Measurements from ENCODE around the gene GP5. TPM values are rescaled to one million over a fixed set of nuclear protein-coding genes. Genes with fewer than 3 reads are reported as not detected.

GP5 gene
- total RNA-seq, 2 donors from 2014 or later, result 0.14 TPM; not detected in 1

- no peaks in the 10 kb centered on the region for H3K36me3 ChIP-seq
- TF ChIP-seq, protein P1, sequence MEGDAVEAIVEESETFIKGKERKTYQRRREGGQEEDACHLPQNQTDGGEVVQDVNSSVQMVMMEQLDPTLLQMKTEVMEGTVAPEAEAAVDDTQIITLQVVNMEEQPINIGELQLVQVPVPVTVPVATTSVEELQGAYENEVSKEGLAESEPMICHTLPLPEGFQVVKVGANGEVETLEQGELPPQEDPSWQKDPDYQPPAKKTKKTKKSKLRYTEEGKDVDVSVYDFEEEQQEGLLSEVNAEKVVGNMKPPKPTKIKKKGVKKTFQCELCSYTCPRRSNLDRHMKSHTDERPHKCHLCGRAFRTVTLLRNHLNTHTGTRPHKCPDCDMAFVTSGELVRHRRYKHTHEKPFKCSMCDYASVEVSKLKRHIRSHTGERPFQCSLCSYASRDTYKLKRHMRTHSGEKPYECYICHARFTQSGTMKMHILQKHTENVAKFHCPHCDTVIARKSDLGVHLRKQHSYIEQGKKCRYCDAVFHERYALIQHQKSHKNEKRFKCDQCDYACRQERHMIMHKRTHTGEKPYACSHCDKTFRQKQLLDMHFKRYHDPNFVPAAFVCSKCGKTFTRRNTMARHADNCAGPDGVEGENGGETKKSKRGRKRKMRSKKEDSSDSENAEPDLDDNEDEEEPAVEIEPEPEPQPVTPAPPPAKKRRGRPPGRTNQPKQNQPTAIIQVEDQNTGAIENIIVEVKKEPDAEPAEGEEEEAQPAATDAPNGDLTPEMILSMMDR (IDR thresholded peaks at IDR 0.05), result no peak
Observed at GRCh38 chr3:194348354-194348753, 50.7 kb downstream of the GP5 start.

GRCh38 chr3:194346621-194347020, 52.4 kb downstream of the GP5 start:
- no peaks in the 10 kb centered on the region for H3K9me3 ChIP-seq
- no peaks in the 10 kb centered on the region for H3K36me3 ChIP-seq
- no peaks in the 10 kb centered on the region for H3K4me1 ChIP-seq (ENCODE audit: control insufficient read depth in 1 of 2, low read depth in 2 of 2)
- H3K4me3 ChIP-seq, result no peak overlapping the region
- DNase-seq (ENCODE audit: low spot score) (no peak), ATAC-seq (ENCODE audit: insufficient number of reproducible peaks, low FRiP score, low read depth) (no peak)
- H3K27me3 ChIP-seq (replicated peaks; ENCODE audit: insufficient read depth), result no peaks in the 10 kb centered on the region
- TF ChIP-seq, protein P1 (IDR thresholded peaks at IDR 0.05), result no peak
- no peak overlapping the region for H3K27ac ChIP-seq

More at GRCh38 chr3:194348354-194348753, 50.7 kb downstream of the GP5 start:
- DNase-seq (ENCODE audit: low spot score) (no peak), ATAC-seq (ENCODE audit: insufficient number of reproducible peaks, low FRiP score, low read depth) (no peak)
- H3K9me3 ChIP-seq, result no peaks in the 10 kb centered on the region
- no peaks in the 10 kb centered on the region for H3K4me1 ChIP-seq (ENCODE audit: control insufficient read depth in 1 of 2, low read depth in 2 of 2)
- H3K4me3 ChIP-seq, result no peak overlapping the region
- H3K27ac ChIP-seq, result no peak overlapping the region
- H3K27me3 ChIP-seq (replicated peaks; ENCODE audit: insufficient read depth), result no peaks in the 10 kb centered on the region

DNA sequence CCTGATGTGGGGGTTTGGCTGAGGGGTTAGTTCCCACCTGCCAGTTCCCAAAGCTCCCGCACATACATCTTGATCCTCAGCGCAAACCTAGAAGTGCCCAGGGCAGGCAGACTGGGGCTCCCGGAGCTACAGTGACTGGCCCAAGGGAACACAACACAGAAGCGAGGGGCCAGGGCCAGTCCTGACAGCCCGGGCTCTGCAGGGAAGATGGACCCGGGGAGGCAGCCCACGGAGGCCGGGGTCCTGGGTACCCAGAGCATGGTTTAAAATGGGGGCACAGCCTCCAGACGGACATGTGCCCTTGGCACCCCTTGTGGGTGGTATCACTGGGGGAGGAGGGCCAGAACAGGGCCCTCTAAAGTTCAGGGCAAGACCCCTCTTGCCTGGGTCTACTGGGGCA, 53.0 kb downstream of the GP5 start:
- no peaks in the 10 kb centered on the region for H3K27me3 ChIP-seq (replicated peaks; ENCODE audit: insufficient read depth)
- ATAC-seq (ENCODE audit: insufficient number of reproducible peaks, low FRiP score, low read depth), result no peak
- TF ChIP-seq, protein P1 (IDR thresholded peaks at IDR 0.05), result no peak

More for the DNA sequence above, 53.0 kb downstream of the GP5 start:
- Histone ChIP-seq H3K36me3 (no peaks in the 10 kb centered on the region), H3K27ac (no peak overlapping the region), H3K4me3 (no peak overlapping the region), H3K9me3 (no peaks in the 10 kb centered on the region), H3K4me1 (ENCODE audit: control insufficient read depth in 1 of 2, low read depth in 2 of 2) (no peaks in the 10 kb centered on the region)
- DNase-seq (ENCODE audit: low spot score), result no peak

Other genes starting within 250 kb of the GP5 start
- gene CPN2, start 47.9 kb downstream of the GP5 start, total RNA-seq, result not detected
- gene LRRC15, start 29.5 kb downstream of the GP5 start, total RNA-seq, result under 1 TPM in 1 of 2 donors, not detected in 1; 0.27 TPM
- 100 to 1,000 TPM; 188 to 361 TPM for gene ATP13A3, start 87.7 kb upstream of the GP5 start, total RNA-seq
- 10 to 100 TPM; 11.0 to 11.5 TPM for gene TMEM44, start 234.2 kb upstream of the GP5 start, total RNA-seq

All from thoracic aorta (tissue), 2 donors.